HG03159 (cell line): Measurements from ENCODE around the gene CRIM1.
A peak's percentile ranks its signal among the peaks of the same experiment; 100 is the strongest.
"Not testable (repeated sequence)": the region's sequence is repeated elsewhere in the genome, so short reads cannot be mapped to it uniquely, and the experiment has no call there.

Experiments used
- ATAC-seq: cut with Tn5 transposase; IDR thresholded peaks from one replicate; pipeline ENCODE4 v1.9.1; 2021; ENCODE audit warnings: mild to moderate bottlenecking, moderate library complexity; ENCODE audit not compliant: unreplicated experiment

The CRIM1 gene

GRCh38 chr2:36355151-36355889 is at the start of gene CRIM1:
TSS of gene CRIM1 (plus strand) at chr2:36355778. CDS start at chr2:36356293, 515 bp downstream.
- ATAC-seq = peak; percentile 37

GRCh38 chr2:36307441-36307840 is 48.1 kb upstream of the CRIM1 start:
- ATAC-seq = no peak

GRCh38 chr2:36310444-36310843 is 45.1 kb upstream of the CRIM1 start:
- not testable (repeated sequence) for ATAC-seq

GRCh38 chr2:36318547-36318946 is 37.0 kb upstream of the CRIM1 start:
- no peak for ATAC-seq

GRCh38 chr2:36322108-36322507 is 33.5 kb upstream of the CRIM1 start:
- no peak for ATAC-seq

GRCh38 chr2:36326286-36326685 is 29.3 kb upstream of the CRIM1 start:
- ATAC-seq = no peak

- ATAC-seq = no peak
Measured at GRCh38 chr2:36329251-36329650, 26.3 kb upstream of the CRIM1 start.

- no peak for ATAC-seq
Measured at GRCh38 chr2:36329746-36330472, 25.7 kb upstream of the CRIM1 start.

- ATAC-seq = no peak
Measured at GRCh38 chr2:36330473-36331395, 24.8 kb upstream of the CRIM1 start.

GRCh38 chr2:36333350-36334012 is 22.1 kb upstream of the CRIM1 start:
- no peak for ATAC-seq

- no peak for ATAC-seq
Measured at GRCh38 chr2:36335597-36335996, 20.0 kb upstream of the CRIM1 start.

GRCh38 chr2:36336321-36336720 is 19.3 kb upstream of the CRIM1 start:
- no peak for ATAC-seq

GRCh38 chr2:36337354-36337753 is 18.2 kb upstream of the CRIM1 start:
- no peak for ATAC-seq

- ATAC-seq = no peak
Measured at GRCh38 chr2:36338124-36338826, 17.3 kb upstream of the CRIM1 start.

GRCh38 chr2:36338827-36339145 is 16.8 kb upstream of the CRIM1 start:
- no peak for ATAC-seq

GRCh38 chr2:36339607-36340218 is 15.9 kb upstream of the CRIM1 start:
- no peak for ATAC-seq

GRCh38 chr2:36343606-36344005 is 12.0 kb upstream of the CRIM1 start:
- ATAC-seq = no peak

GRCh38 chr2:36348721-36349120 is 6.9 kb upstream of the CRIM1 start:
- ATAC-seq = no peak

GRCh38 chr2:36351291-36351690 is 4.3 kb upstream of the CRIM1 start:
- ATAC-seq = no peak
